Loucy (cell line): ENCODE results near the gene CDS1.

Source experiments
- CTCF ChIP-seq: fragments of 200-600 bp; sonication (generic); conservative IDR thresholded peaks from 2 replicates; pipeline ENCODE4 v1.5.1; 2014; ENCODE audit warnings: mild to moderate bottlenecking, antibody characterized with exemption, low read length
- EZH2phosphoT487 ChIP-seq: fragments of 200-600 bp; IDR thresholded peaks from 2 replicates; pipeline ENCODE4 v1.6.1; 2018; ENCODE audit warnings: antibody characterized with exemption, mild to moderate bottlenecking, moderate library complexity, borderline replicate concordance

GRCh38 chr4:84648863-84649647 lies 66.1 kb downstream of the CDS1 start:
- TF ChIP-seq CTCF (no peak), EZH2phosphoT487 (no peak)
